Measurements from ENCODE around the gene SEMA3G. TPM values are rescaled to one million over a fixed set of nuclear protein-coding genes. Genes with fewer than 3 reads are reported as not detected.

SEMA3G gene
- total RNA-seq, 2 experiments from 2014 or later, result 0.34 to 0.69 TPM

- ATAC-seq (ENCODE audit: poor library complexity), result no peak
- intact Hi-C loops (cut with DNase I, micrococcal nuclease), result no loop called here
- no peak for DNase-seq
- Mint-ChIP-seq H3K27ac (no peak overlapping the region), H3K9me3 (no peaks in the 10 kb centered on the region), H3K4me3 (no peak overlapping the region), H3K36me3 (ENCODE audit: low read depth) (peaks cover 30% of the 10 kb centered on the region), H3K27me3 (no peaks in the 10 kb centered on the region), H3K4me1 (ENCODE audit: low read depth) (no peaks in the 10 kb centered on the region)
- no peaks in the 10 kb centered on the region for H3K27me3 ChIP-seq (ENCODE audit: control insufficient read depth in 1 of 2, insufficient read depth in 2 of 2, low read length in 2 of 2)
- H3K27ac ChIP-seq (ENCODE audit: low read depth in 1 of 2, low read length in 2 of 2), result no peak overlapping the region
- no peak overlapping the region for H3K4me3 ChIP-seq (ENCODE audit: low read length)
- ChIA-PET POLR2A (no interaction called here), CTCF (no interaction called here)
- no peaks in the 10 kb centered on the region for H3K4me1 ChIP-seq (ENCODE audit: insufficient read depth, low read length)
- H3K36me3 ChIP-seq (ENCODE audit: insufficient read depth, low read length), result peaks cover 60% of the 10 kb centered on the region
- TF ChIP-seq CTCF (IDR thresholded peaks at IDR 0.05), result no peak
- no peaks in the 10 kb centered on the region for H3K9me3 ChIP-seq (ENCODE audit: control insufficient read depth in 1 of 2, insufficient read depth in 1 of 2, low read length in 2 of 2)
Measured at GRCh38 chr3:52388348-52388821, 56.5 kb downstream of the SEMA3G start.

- intact Hi-C loops (cut with DNase I, micrococcal nuclease), result no loop called here
- Histone ChIP-seq H3K27ac (ENCODE audit: low read depth in 1 of 2, low read length in 2 of 2) (no peak overlapping the region), H3K36me3 (ENCODE audit: insufficient read depth, low read length) (peaks cover 53% of the 10 kb centered on the region), H3K4me3 (ENCODE audit: low read length) (no peak overlapping the region), H3K4me1 (ENCODE audit: insufficient read depth, low read length) (no peaks in the 10 kb centered on the region), H3K9me3 (ENCODE audit: control insufficient read depth in 1 of 2, insufficient read depth in 1 of 2, low read length in 2 of 2) (no peaks in the 10 kb centered on the region), H3K27me3 (ENCODE audit: control insufficient read depth in 1 of 2, insufficient read depth in 2 of 2, low read length in 2 of 2) (no peaks in the 10 kb centered on the region)
- ChIA-PET CTCF (no interaction called here), POLR2A (no interaction called here)
- Mint-ChIP-seq H3K36me3 (ENCODE audit: low read depth) (peaks cover 23% of the 10 kb centered on the region), H3K4me3 (no peak overlapping the region), H3K27me3 (no peaks in the 10 kb centered on the region), H3K4me1 (ENCODE audit: low read depth) (no peaks in the 10 kb centered on the region), H3K27ac (no peak overlapping the region), H3K9me3 (no peaks in the 10 kb centered on the region)
- no peak for TF ChIP-seq CTCF (IDR thresholded peaks at IDR 0.05)
- no peak for ATAC-seq (ENCODE audit: poor library complexity)
- DNase-seq, result no peak
Measured at GRCh38 chr3:52387481-52387880, 57.4 kb downstream of the SEMA3G start.

- DNase-seq (peak in 3 of 14 experiments; percentile 10 to 39 (median 18)), ATAC-seq (ENCODE audit: poor library complexity) (no peak)
- Mint-ChIP-seq H3K4me3 (no peak overlapping the region), H3K4me1 (ENCODE audit: low read depth) (no peaks in the 10 kb centered on the region), H3K36me3 (ENCODE audit: low read depth) (peaks cover 7% of the 10 kb centered on the region), H3K9me3 (no peaks in the 10 kb centered on the region), H3K27me3 (no peaks in the 10 kb centered on the region), H3K27ac (no peak overlapping the region)
- CTCF ChIA-PET, result no interaction called here
- Histone ChIP-seq H3K4me1 (ENCODE audit: insufficient read depth, low read length) (no peaks in the 10 kb centered on the region), H3K27me3 (ENCODE audit: control insufficient read depth in 1 of 2, insufficient read depth in 2 of 2, low read length in 2 of 2) (no peaks in the 10 kb centered on the region), H3K9me3 (ENCODE audit: control insufficient read depth in 1 of 2, insufficient read depth in 1 of 2, low read length in 2 of 2) (no peaks in the 10 kb centered on the region), H3K36me3 (ENCODE audit: insufficient read depth, low read length) (peaks cover 33% of the 10 kb centered on the region), H3K27ac (ENCODE audit: low read depth in 1 of 2, low read length in 2 of 2) (no peak overlapping the region), H3K4me3 (ENCODE audit: low read length) (no peak overlapping the region)
- POLR2A ChIA-PET, result interaction anchor here (0.7 kb wide), 1 partner anchor 10 kb away, joined by 3 read pairs; no protein-coding TSS in a partner anchor
- intact Hi-C loops (cut with DNase I, micrococcal nuclease), result no loop called here
- no peak for TF ChIP-seq CTCF (IDR thresholded peaks at IDR 0.05)
Measured at GRCh38 chr3:52385157-52385556, 59.7 kb downstream of the SEMA3G start.

All from CD4-positive, alpha-beta T cell (primary cell).